ENCODE measurements around the gene VKORC1L1. TPM values are rescaled to one million over a fixed set of nuclear protein-coding genes. Genes with fewer than 3 reads are reported as not detected.
"Not testable (repeated sequence)": the region's sequence is repeated elsewhere in the genome, so short reads cannot be mapped to it uniquely, and the experiment has no call there.

The VKORC1L1 gene
- total RNA-seq, 1 experiment from 2014 or later = 31.7 TPM

DNA sequence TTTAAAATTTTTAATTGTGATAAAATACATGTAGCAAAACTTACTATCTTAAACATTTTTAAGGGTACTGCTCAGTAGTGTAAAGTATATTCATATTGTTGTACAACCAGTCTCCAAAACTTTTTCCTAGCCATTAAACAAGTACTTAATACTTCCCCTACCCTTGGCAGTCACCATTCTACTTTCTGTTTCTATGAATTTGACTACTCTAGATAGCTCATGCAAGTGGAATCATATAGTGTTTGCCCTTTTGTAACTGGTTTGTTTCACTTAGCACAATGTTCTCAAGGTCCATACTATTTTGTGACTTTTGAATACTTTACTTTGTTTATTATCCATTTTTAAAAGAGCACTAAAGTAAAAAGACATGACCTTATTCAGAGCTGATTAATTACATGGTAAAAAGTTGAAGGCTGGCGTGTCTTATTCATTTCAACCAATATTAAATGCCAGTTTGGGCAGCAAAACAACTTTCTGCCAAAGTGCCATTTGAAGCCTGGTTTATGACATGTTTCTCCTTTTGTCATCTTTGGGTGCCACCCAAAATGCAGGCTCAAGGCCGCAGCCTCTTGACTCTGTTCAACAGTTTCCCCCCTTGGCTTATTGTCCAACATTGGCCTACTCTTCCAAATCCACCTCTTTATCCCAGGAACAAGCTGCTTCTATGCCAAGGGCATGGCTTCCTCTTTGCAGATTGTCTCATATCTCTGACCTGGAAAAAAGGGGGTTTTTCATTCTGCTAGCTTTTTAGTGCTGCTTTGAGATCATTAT lies 26.0 kb downstream of the VKORC1L1 start:
- H2AFZ ChIP-seq; H3K27me3 ChIP-seq (ENCODE audit: insufficient read depth, low read depth); CTCF ChIA-PET; H3K4me2 ChIP-seq; intact Hi-C loops (cut with micrococcal nuclease; ENCODE audit: unreplicated experiment); H3K4me3 ChIP-seq; H3K9me3 ChIP-seq (ENCODE audit: insufficient read depth, low read depth); H4K20me1 ChIP-seq (ENCODE audit: insufficient read depth); H3K4me1 ChIP-seq (replicated peaks; ENCODE audit: insufficient read depth); H3F3A ChIP-seq (ENCODE audit: insufficient read depth, low read depth); H3K27ac ChIP-seq; H3K9me2 ChIP-seq (ENCODE audit: insufficient read depth); DNase-seq; H3K36me3 ChIP-seq (ENCODE audit: low read depth); POLR2A ChIA-PET (ENCODE audit: unreplicated experiment); BruUV-seq (replicated peaks); H3K79me2 ChIP-seq (ENCODE audit: low read depth): not testable (repeated sequence)

GRCh38 chr7:65902306-65902705 lies 29.4 kb downstream of the VKORC1L1 start:
- Histone ChIP-seq H3K27ac (no peak overlapping the region), H3K4me1 (replicated peaks; ENCODE audit: insufficient read depth) (no peaks in the 10 kb centered on the region), H3K27me3 (ENCODE audit: insufficient read depth, low read depth) (no peaks in the 10 kb centered on the region), H3K36me3 (ENCODE audit: low read depth) (no peaks in the 10 kb centered on the region; the same call in 1 of the 2 replicates), H3K9me2 (ENCODE audit: insufficient read depth) (no peaks in the 10 kb centered on the region), H4K20me1 (ENCODE audit: insufficient read depth) (no peaks in the 10 kb centered on the region), H3F3A (ENCODE audit: insufficient read depth, low read depth) (no peaks in the 10 kb centered on the region), H3K4me3 (no peak overlapping the region), H3K79me2 (ENCODE audit: low read depth) (no peaks in the 10 kb centered on the region; the same call in 1 of the 2 replicates), H3K9me3 (ENCODE audit: insufficient read depth, low read depth) (no peaks in the 10 kb centered on the region), H3K4me2 (no peak overlapping the region), H2AFZ (no peak overlapping the region)
- no TSS peak for BruUV-seq (replicated peaks)
- TF ChIP-seq EZH2 (IDR thresholded peaks at IDR 0.05; ENCODE audit: low read depth) = no peak
- TF ChIP-seq, protein P1, sequence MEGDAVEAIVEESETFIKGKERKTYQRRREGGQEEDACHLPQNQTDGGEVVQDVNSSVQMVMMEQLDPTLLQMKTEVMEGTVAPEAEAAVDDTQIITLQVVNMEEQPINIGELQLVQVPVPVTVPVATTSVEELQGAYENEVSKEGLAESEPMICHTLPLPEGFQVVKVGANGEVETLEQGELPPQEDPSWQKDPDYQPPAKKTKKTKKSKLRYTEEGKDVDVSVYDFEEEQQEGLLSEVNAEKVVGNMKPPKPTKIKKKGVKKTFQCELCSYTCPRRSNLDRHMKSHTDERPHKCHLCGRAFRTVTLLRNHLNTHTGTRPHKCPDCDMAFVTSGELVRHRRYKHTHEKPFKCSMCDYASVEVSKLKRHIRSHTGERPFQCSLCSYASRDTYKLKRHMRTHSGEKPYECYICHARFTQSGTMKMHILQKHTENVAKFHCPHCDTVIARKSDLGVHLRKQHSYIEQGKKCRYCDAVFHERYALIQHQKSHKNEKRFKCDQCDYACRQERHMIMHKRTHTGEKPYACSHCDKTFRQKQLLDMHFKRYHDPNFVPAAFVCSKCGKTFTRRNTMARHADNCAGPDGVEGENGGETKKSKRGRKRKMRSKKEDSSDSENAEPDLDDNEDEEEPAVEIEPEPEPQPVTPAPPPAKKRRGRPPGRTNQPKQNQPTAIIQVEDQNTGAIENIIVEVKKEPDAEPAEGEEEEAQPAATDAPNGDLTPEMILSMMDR (conservative IDR thresholded peaks at IDR 0.05) = no peak
- intact Hi-C loops (cut with micrococcal nuclease; ENCODE audit: unreplicated experiment) = no loop called here
- POLR2A ChIA-PET (ENCODE audit: unreplicated experiment) = no interaction called here
- DNase-seq = no peak
- CTCF ChIA-PET = no interaction called here

DNA sequence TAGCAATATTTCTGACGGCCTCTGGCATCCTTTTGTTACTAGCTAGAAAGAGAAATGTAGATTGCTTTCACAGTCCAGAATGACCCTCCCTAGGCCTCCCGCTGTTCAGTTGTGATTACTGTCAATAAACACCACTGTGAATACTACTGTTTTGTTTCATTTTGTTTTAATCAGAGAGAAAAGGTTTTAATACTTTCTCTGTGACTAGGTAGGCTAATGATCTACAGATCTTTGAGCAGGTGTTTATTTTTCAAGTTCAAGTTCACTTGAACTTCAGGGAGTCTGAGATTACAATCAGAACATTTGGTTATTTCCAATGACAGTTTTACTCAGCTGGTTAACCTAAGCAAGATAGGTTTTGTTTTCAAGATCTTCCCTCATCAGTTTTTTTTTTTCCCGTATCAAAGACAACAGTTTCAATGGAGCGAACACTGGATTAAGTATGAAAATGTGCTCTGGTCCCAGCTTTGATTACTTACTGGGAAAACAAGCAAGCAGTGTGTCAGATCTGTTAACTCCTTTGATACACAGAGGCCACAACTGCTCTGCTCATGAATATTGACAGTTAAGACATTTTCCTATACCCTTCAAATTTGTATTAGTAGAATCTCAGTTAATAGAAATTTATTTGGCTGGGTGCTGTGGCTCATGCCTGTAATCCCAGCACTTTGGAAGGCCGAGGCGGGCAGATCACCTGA lies 34.8 kb downstream of the VKORC1L1 start:
- H3K27me3 ChIP-seq (ENCODE audit: insufficient read depth, low read depth) = no peaks in the 10 kb centered on the region
- H3K4me3 ChIP-seq = no peak overlapping the region
- no peaks in the 10 kb centered on the region for H3K4me1 ChIP-seq (replicated peaks; ENCODE audit: insufficient read depth)
- POLR2A ChIA-PET (ENCODE audit: unreplicated experiment) = no interaction called here
- H3K9me3 ChIP-seq (ENCODE audit: insufficient read depth, low read depth) = no peaks in the 10 kb centered on the region
- no peaks in the 10 kb centered on the region for H3K36me3 ChIP-seq (ENCODE audit: low read depth)
- no peak for DNase-seq
- no peaks in the 10 kb centered on the region for H3K9me2 ChIP-seq (ENCODE audit: insufficient read depth)
- intact Hi-C loops (cut with micrococcal nuclease; ENCODE audit: unreplicated experiment) = no loop called here
- H3K4me2 ChIP-seq = no peak overlapping the region
- TF ChIP-seq, protein P1 (conservative IDR thresholded peaks at IDR 0.05) = no peak
- TF ChIP-seq EZH2 (IDR thresholded peaks at IDR 0.05; ENCODE audit: low read depth) = no peak
- H4K20me1 ChIP-seq (ENCODE audit: insufficient read depth) = no peaks in the 10 kb centered on the region
- no peak overlapping the region for H2AFZ ChIP-seq
- no peak overlapping the region for H3K27ac ChIP-seq
- BruUV-seq (replicated peaks) = no TSS peak
- CTCF ChIA-PET = no interaction called here
- H3F3A ChIP-seq (ENCODE audit: insufficient read depth, low read depth) = no peaks in the 10 kb centered on the region
- peaks cover 18% of the 10 kb centered on the region for H3K79me2 ChIP-seq (ENCODE audit: low read depth)
